ENCODE results near the gene TUT1.

DNA sequence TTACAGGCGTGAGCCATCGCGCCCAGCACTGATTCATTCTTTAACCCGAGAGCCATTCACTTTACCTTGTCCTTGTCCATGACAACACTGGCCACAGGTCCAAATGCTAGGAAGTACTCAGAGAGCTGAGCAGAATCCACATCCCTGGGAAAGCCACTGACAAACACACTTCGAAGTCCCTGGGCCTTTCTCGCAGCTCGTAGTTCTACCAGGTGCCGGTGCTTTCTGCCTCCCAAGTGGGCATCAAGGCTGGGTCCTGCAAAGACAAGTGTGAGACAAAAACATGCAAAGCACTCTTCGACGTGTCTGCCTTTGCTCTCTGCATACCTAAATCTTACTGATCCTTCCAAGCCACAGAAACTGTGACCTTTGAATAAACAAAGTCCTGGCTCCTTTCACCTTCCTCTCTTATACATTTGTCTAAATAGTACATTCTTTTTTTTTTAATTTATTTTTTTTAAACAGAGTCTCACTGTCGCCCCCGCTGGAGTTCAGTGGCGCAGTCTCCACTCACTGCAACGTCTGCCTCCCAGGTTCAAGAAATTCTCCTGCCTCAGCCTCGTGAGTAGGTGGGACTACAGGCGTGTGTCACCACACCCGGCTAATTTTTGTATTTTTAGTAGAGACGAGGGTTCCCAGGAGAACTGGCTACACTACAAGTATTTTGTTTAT, 2.2 kb downstream of the TUT1 start:
- TF ChIP-seq, protein P1, sequence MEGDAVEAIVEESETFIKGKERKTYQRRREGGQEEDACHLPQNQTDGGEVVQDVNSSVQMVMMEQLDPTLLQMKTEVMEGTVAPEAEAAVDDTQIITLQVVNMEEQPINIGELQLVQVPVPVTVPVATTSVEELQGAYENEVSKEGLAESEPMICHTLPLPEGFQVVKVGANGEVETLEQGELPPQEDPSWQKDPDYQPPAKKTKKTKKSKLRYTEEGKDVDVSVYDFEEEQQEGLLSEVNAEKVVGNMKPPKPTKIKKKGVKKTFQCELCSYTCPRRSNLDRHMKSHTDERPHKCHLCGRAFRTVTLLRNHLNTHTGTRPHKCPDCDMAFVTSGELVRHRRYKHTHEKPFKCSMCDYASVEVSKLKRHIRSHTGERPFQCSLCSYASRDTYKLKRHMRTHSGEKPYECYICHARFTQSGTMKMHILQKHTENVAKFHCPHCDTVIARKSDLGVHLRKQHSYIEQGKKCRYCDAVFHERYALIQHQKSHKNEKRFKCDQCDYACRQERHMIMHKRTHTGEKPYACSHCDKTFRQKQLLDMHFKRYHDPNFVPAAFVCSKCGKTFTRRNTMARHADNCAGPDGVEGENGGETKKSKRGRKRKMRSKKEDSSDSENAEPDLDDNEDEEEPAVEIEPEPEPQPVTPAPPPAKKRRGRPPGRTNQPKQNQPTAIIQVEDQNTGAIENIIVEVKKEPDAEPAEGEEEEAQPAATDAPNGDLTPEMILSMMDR (IDR thresholded peaks at IDR 0.05): peak; percentile 75
- TF ChIP-seq POLR2AphosphoS5 (IDR thresholded peaks at IDR 0.05; ENCODE audit: low read depth, low read length) (no peak), SIN3A (IDR thresholded peaks at IDR 0.05; ENCODE audit: borderline replicate concordance, insufficient read depth, low read depth, low read length) (no peak), TCF7L2 (IDR thresholded peaks at IDR 0.05; ENCODE audit: low read depth, low read length) (no peak)
- TF ChIP-seq, protein P2, sequence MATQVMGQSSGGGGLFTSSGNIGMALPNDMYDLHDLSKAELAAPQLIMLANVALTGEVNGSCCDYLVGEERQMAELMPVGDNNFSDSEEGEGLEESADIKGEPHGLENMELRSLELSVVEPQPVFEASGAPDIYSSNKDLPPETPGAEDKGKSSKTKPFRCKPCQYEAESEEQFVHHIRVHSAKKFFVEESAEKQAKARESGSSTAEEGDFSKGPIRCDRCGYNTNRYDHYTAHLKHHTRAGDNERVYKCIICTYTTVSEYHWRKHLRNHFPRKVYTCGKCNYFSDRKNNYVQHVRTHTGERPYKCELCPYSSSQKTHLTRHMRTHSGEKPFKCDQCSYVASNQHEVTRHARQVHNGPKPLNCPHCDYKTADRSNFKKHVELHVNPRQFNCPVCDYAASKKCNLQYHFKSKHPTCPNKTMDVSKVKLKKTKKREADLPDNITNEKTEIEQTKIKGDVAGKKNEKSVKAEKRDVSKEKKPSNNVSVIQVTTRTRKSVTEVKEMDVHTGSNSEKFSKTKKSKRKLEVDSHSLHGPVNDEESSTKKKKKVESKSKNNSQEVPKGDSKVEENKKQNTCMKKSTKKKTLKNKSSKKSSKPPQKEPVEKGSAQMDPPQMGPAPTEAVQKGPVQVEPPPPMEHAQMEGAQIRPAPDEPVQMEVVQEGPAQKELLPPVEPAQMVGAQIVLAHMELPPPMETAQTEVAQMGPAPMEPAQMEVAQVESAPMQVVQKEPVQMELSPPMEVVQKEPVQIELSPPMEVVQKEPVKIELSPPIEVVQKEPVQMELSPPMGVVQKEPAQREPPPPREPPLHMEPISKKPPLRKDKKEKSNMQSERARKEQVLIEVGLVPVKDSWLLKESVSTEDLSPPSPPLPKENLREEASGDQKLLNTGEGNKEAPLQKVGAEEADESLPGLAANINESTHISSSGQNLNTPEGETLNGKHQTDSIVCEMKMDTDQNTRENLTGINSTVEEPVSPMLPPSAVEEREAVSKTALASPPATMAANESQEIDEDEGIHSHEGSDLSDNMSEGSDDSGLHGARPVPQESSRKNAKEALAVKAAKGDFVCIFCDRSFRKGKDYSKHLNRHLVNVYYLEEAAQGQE (IDR thresholded peaks at IDR 0.05; ENCODE audit: insufficient read depth in 1 of 2, low read depth in 2 of 2, low read length in 1 of 2): no peak

All from Panc1 (cell line).